GM12801 (cell line): ENCODE data around the gene HDAC7.

Experiments used
- CTCF ChIP-seq: IDR thresholded peaks from one replicate; pipeline ENCODE4 v1.5.1; 2011; ENCODE audit warnings: control low read depth; ENCODE audit not compliant: insufficient read length; ENCODE audit errors: extremely low read depth

Gene HDAC7

GRCh38 chr12:47804171-47804570, 15.5 kb downstream of the HDAC7 start:
- no peak for TF ChIP-seq CTCF

- no peak for TF ChIP-seq CTCF
Observed at GRCh38 chr12:47803191-47803875, 16.4 kb downstream of the HDAC7 start.

GRCh38 chr12:47802312-47802711, 17.4 kb downstream of the HDAC7 start:
- TF ChIP-seq CTCF: no peak

- no peak for TF ChIP-seq CTCF
Observed at GRCh38 chr12:47801904-47802246, 17.8 kb downstream of the HDAC7 start.

GRCh38 chr12:47801170-47801903, 18.4 kb downstream of the HDAC7 start:
- TF ChIP-seq CTCF: no peak

- no peak for TF ChIP-seq CTCF
Observed at GRCh38 chr12:47800582-47800981, 19.1 kb downstream of the HDAC7 start.

- no peak for TF ChIP-seq CTCF
Observed at GRCh38 chr12:47799357-47799955, 20.2 kb downstream of the HDAC7 start.
